Endodermal cell (in vitro differentiated cells): ENCODE data around the gene PAX8. TPM values are rescaled to one million over a fixed set of nuclear protein-coding genes. Genes with fewer than 3 reads are reported as not detected.

Experiments
- DNase-seq: peaks from one replicate; pipeline ENCODE4 v3.0.0-alpha.2; 2017
- H3K27ac ChIP-seq: 2 replicates; pipeline ENCODE4 v1.5.1; 2013; ENCODE audit warnings: mild to moderate bottlenecking, low read depth, low read length, moderate library complexity
- H3K27me3 ChIP-seq: 2 replicates; pipeline ENCODE4 v1.6.1; 2013; ENCODE audit warnings: mild to moderate bottlenecking, low read length, moderate library complexity; ENCODE audit not compliant: insufficient read depth, control insufficient read depth, poor library complexity, severe bottlenecking
- H3K36me3 ChIP-seq: 2 replicates; pipeline ENCODE4 v1.7.0; 2013; ENCODE audit warnings: mild to moderate bottlenecking, low read length, moderate library complexity; ENCODE audit not compliant: control insufficient read depth, insufficient read depth
- H3K4me1 ChIP-seq: one replicate; pipeline ENCODE4 v1.7.0; 2013; ENCODE audit warnings: low read length; ENCODE audit not compliant: control insufficient read depth, insufficient read depth
- H3K4me3 ChIP-seq: 2 replicates; pipeline ENCODE4 v1.5.1; 2013; ENCODE audit warnings: mild to moderate bottlenecking, low read length, moderate library complexity
- H3K9ac ChIP-seq: 2 replicates; pipeline ENCODE4 v1.6.1; 2013; ENCODE audit warnings: mild to moderate bottlenecking, low read length, moderate library complexity; ENCODE audit not compliant: poor library complexity, severe bottlenecking; ENCODE audit errors: extremely low read depth
- H3K9me3 ChIP-seq: 2 replicates; pipeline ENCODE4 v1.6.1; 2013; ENCODE audit warnings: mild to moderate bottlenecking, low read length, moderate library complexity; ENCODE audit not compliant: control insufficient read depth
- H3K27ac Mint-ChIP-seq: 2 replicates; pipeline ENCODE4 v1.8.0; 2020; ENCODE audit warnings: mixed read lengths
- H3K27me3 Mint-ChIP-seq: 2 replicates; pipeline ENCODE4 v1.8.0; 2021; ENCODE audit warnings: mild to moderate bottlenecking, mixed read lengths; ENCODE audit not compliant: insufficient read depth
- H3K36me3 Mint-ChIP-seq: 2 replicates; pipeline ENCODE4 v1.8.0; 2020; ENCODE audit warnings: low read depth, mixed read lengths
- H3K4me1 Mint-ChIP-seq: 2 replicates; pipeline ENCODE4 v1.8.0; 2020; ENCODE audit warnings: mixed read lengths
- H3K4me3 Mint-ChIP-seq: 2 replicates; pipeline ENCODE4 v1.8.0; 2020; ENCODE audit warnings: mild to moderate bottlenecking, moderate library complexity, mixed read lengths
- H3K9me3 Mint-ChIP-seq: 2 replicates; pipeline ENCODE4 v1.8.0; 2020; ENCODE audit warnings: mild to moderate bottlenecking, mixed read lengths
- CTCF ChIP-seq: fragments of 200-600 bp; sonication (generic); conservative IDR thresholded peaks from 2 replicates; pipeline ENCODE4 v1.5.0; 2021; ENCODE audit warnings: antibody characterized with exemption, mild to moderate bottlenecking
- WGBS, 2 experiments: methylation state at CpG; one replicate each; pipeline versions ENCODE4 v1.1.5 to v1.1.7; 2013; ENCODE audit warnings: missing lambda C conversion rate in 2 of 2, mixed read lengths in 1 of 2; ENCODE audit not compliant: insufficient coverage in 1 of 2, insufficient read length in 1 of 2; 5-methylcytosine and 5-hydroxymethylcytosine counted together
- total RNA-seq, 2 donors: library from RNA; stranded (reverse); fragmentation: NEBNext Ultra II Directional in 1 of 2; extraction: Animal tissue kit (Norgen Biotek cat#: 25700) in 1 of 2; gene quantifications; 2 replicates in 1 of 2; 3 replicates in 1 of 2; pipeline ENCODE4 v1.2.1, GENCODE V29; 2021

PAX8 gene
- total RNA-seq, 2 donors from 2014 or later: 0.09 to 0.11 TPM

GRCh38 chr2:113169002-113169530 lies 109.7 kb downstream of the PAX8 start:
- TF ChIP-seq CTCF: no peak
- Mint-ChIP-seq H3K27ac (no peak overlapping the region), H3K4me3 (no peak overlapping the region), H3K4me1 (peaks cover 7% of the 10 kb centered on the region), H3K9me3 (no peaks in the 10 kb centered on the region), H3K27me3 (no peaks in the 10 kb centered on the region), H3K36me3 (no peaks in the 10 kb centered on the region)
- Histone ChIP-seq H3K4me3 (no peak overlapping the region), H3K9ac (no peak overlapping the region), H3K36me3 (no peaks in the 10 kb centered on the region), H3K4me1 (no peaks in the 10 kb centered on the region), H3K9me3 (no peaks in the 10 kb centered on the region), H3K27ac (no peak overlapping the region), H3K27me3 (no peaks in the 10 kb centered on the region)
- no peak for DNase-seq
- WGBS, 2 experiments: 92 to 96% methylated on average over 8 of the region's 8 CpGs

GRCh38 chr2:113167962-113168340 lies 110.8 kb downstream of the PAX8 start:
- no peak overlapping the region for H3K4me3 ChIP-seq
- no peaks in the 10 kb centered on the region for H3K9me3 Mint-ChIP-seq
- no peaks in the 10 kb centered on the region for H3K9me3 ChIP-seq
- H3K36me3 ChIP-seq: no peaks in the 10 kb centered on the region
- no peaks in the 10 kb centered on the region for H3K27me3 ChIP-seq
- no peaks in the 10 kb centered on the region for H3K27me3 Mint-ChIP-seq
- no peak for TF ChIP-seq CTCF
- H3K27ac Mint-ChIP-seq: no peak overlapping the region
- DNase-seq: no peak
- H3K4me1 ChIP-seq: no peaks in the 10 kb centered on the region
- no peak overlapping the region for H3K27ac ChIP-seq
- H3K36me3 Mint-ChIP-seq: no peaks in the 10 kb centered on the region
- H3K4me3 Mint-ChIP-seq: no peak overlapping the region
- peaks cover 2% of the 10 kb centered on the region for H3K4me1 Mint-ChIP-seq
- WGBS, 2 experiments: 92 to 97% methylated on average over 6 of the region's 6 CpGs
- H3K9ac ChIP-seq: no peak overlapping the region

DNA sequence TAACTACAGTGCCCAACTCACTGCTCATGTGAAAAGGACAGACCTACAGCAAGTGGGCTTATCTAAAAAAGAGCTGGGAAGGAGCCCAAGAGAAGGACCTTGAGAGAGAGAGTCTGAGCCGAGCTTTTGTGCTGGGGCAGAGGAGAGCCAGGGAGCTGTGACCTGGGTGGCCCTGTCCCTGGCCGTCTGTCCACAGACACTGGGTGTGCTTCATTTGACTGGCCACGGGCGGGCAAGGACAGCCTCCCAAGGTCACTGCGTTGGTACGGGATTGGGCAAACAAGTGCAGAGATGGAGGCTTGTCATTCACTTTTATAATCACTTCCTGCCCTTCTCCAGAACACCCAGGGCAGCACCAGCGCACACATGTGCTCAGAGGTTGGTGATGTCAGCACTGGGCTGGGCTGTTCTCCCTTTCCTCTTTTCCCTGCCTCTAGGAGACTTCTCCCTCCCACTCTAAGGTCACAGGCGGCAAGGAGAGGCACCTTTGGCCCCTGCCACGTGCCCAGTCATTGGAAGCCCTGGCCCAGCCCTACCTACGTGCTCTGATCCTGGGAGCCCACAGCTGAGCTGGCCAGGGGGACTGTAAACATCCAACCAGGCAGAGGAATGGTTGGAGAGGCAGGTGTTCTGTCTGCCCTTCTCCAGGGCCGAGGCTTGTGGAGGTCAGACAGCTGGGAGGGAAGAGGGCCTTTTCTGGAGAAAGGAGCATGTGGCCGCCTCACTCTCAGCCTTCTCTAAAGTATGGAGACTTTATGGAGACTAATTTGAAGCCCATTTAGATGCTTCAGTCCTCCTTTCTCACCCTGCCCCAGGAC lies 111.4 kb downstream of the PAX8 start:
- Mint-ChIP-seq H3K27ac (no peak overlapping the region), H3K27me3 (no peaks in the 10 kb centered on the region), H3K4me3 (no peak overlapping the region), H3K36me3 (no peaks in the 10 kb centered on the region), H3K9me3 (no peaks in the 10 kb centered on the region), H3K4me1 (peaks cover 2% of the 10 kb centered on the region)
- H3K9ac ChIP-seq: no peak overlapping the region
- TF ChIP-seq CTCF: no peak
- DNase-seq: no peak
- H3K27me3 ChIP-seq: no peaks in the 10 kb centered on the region
- WGBS, 2 experiments: 89 to 100% methylated on average over 2 to 12 of the region's 12 CpGs
- no peak overlapping the region for H3K4me3 ChIP-seq
- no peaks in the 10 kb centered on the region for H3K36me3 ChIP-seq
- no peak overlapping the region for H3K27ac ChIP-seq
- H3K4me1 ChIP-seq: no peaks in the 10 kb centered on the region
- H3K9me3 ChIP-seq: no peaks in the 10 kb centered on the region
